ENCODE data around the gene ZNF302.
"Not testable (repeated sequence)": the region's sequence is repeated elsewhere in the genome, so short reads cannot be mapped to it uniquely, and the experiment has no call there.

ZNF302 gene

GRCh38 chr19:34662919-34663318 is 14.6 kb upstream of the ZNF302 start:
- H3K4me1 ChIP-seq, result peaks cover 0 to 14% (median 2%) of the 10 kb centered on the region in 4 donors
- no peak overlapping the region for H3K27ac ChIP-seq
- H3K9me3 ChIP-seq, result no peaks in the 10 kb centered on the region
- no peaks in the 10 kb centered on the region for H3K27me3 ChIP-seq
- DNase-seq, result no peak
- H3K36me3 ChIP-seq, result no peaks in the 10 kb centered on the region
- intact Hi-C loops (cut with DNase I; ENCODE audit: low total_unique reads), result no loop called here
- H3K4me3 ChIP-seq, result no peak overlapping the region
- TF ChIP-seq, protein P1, sequence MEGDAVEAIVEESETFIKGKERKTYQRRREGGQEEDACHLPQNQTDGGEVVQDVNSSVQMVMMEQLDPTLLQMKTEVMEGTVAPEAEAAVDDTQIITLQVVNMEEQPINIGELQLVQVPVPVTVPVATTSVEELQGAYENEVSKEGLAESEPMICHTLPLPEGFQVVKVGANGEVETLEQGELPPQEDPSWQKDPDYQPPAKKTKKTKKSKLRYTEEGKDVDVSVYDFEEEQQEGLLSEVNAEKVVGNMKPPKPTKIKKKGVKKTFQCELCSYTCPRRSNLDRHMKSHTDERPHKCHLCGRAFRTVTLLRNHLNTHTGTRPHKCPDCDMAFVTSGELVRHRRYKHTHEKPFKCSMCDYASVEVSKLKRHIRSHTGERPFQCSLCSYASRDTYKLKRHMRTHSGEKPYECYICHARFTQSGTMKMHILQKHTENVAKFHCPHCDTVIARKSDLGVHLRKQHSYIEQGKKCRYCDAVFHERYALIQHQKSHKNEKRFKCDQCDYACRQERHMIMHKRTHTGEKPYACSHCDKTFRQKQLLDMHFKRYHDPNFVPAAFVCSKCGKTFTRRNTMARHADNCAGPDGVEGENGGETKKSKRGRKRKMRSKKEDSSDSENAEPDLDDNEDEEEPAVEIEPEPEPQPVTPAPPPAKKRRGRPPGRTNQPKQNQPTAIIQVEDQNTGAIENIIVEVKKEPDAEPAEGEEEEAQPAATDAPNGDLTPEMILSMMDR (IDR thresholded peaks at IDR 0.05), result no peak

GRCh38 chr19:34664168-34664567 is 13.3 kb upstream of the ZNF302 start:
- DNase-seq, result no peak
- intact Hi-C loops (cut with DNase I; ENCODE audit: low total_unique reads), result no loop called here
- no peak overlapping the region for H3K4me3 ChIP-seq
- H3K9me3 ChIP-seq, result no peaks in the 10 kb centered on the region
- no peaks in the 10 kb centered on the region for H3K36me3 ChIP-seq
- no peak overlapping the region for H3K27ac ChIP-seq
- TF ChIP-seq, protein P1 (IDR thresholded peaks at IDR 0.05), result no peak
- H3K27me3 ChIP-seq, result no peaks in the 10 kb centered on the region
- peaks cover 0 to 17% (median 2%) of the 10 kb centered on the region in 4 donors for H3K4me1 ChIP-seq

GRCh38 chr19:34664870-34665269 is 12.6 kb upstream of the ZNF302 start:
- no peak for DNase-seq
- no peaks in the 10 kb centered on the region for H3K27me3 ChIP-seq
- intact Hi-C loops (cut with DNase I; ENCODE audit: low total_unique reads), result no loop called here

GRCh38 chr19:34665275-34665674 is 12.2 kb upstream of the ZNF302 start:
- H3K9me3 ChIP-seq; H3K4me3 ChIP-seq; DNase-seq; H3K27ac ChIP-seq; intact Hi-C loops (cut with DNase I; ENCODE audit: low total_unique reads); H3K27me3 ChIP-seq; H3K36me3 ChIP-seq: not testable (repeated sequence)
- H3K4me1 ChIP-seq, result peaks cover 0 to 17% (median 2%) of the 10 kb centered on the region in 4 donors

More at GRCh38 chr19:34664870-34665269, 12.6 kb upstream of the ZNF302 start:
- H3K36me3 ChIP-seq, result no peaks in the 10 kb centered on the region
- TF ChIP-seq, protein P1 (IDR thresholded peaks at IDR 0.05), result no peak
- no peak overlapping the region for H3K27ac ChIP-seq
- H3K4me3 ChIP-seq, result no peak overlapping the region
- H3K9me3 ChIP-seq, result no peaks in the 10 kb centered on the region
- peaks cover 0 to 17% (median 2%) of the 10 kb centered on the region in 4 donors for H3K4me1 ChIP-seq

DNA sequence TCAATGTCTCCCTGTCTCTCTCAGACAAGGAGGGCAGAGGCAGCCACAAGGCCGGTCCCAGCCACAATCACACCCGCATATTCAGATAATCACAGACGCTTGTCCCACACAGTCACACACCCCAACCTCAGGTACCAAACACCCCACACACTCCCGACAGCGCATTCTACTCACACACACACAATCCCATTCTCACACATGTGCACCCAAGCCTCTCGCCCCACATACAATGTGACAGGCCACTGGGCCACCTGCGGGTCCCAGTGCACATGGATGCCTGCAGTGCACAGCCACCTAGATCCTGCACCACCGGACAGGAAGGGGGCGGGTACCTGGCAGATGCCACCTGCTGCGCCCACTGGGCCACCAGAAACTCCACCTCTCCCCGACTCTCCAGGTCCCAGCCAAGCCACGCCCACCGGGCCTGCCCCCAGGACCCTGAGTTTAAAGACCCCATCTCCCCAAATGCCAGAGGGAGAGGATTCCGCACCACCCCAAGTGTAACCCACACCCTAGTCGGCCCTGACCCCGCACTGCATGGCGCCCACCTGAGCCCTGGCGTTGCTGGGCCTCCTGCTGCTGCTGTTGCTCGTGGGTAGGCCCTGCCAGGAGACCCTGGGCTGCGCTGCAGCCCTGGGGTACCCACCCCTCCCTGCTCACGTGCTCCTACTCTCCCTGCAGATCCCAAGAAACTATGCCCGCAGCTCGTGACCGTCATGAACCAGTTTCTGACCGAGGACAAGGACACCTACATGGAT is 11.1 kb upstream of the ZNF302 start:
- Histone ChIP-seq H3K36me3 (no peaks in the 10 kb centered on the region), H3K27me3 (no peaks in the 10 kb centered on the region), H3K4me1 (peaks cover 0 to 15% (median 1%) of the 10 kb centered on the region in 4 donors), H3K27ac (no peak overlapping the region), H3K9me3 (no peaks in the 10 kb centered on the region), H3K4me3 (no peak overlapping the region)
- TF ChIP-seq, protein P1 (IDR thresholded peaks at IDR 0.05), result no peak
- DNase-seq, result no peak
- intact Hi-C loops (cut with DNase I; ENCODE audit: low total_unique reads), result no loop called here

GRCh38 chr19:34666958-34667265 is 10.6 kb upstream of the ZNF302 start:
- intact Hi-C loops (cut with DNase I; ENCODE audit: low total_unique reads), result no loop called here
- H3K4me3 ChIP-seq, result no peak overlapping the region
- H3K27me3 ChIP-seq, result no peaks in the 10 kb centered on the region
- no peak overlapping the region for H3K27ac ChIP-seq
- H3K9me3 ChIP-seq, result no peaks in the 10 kb centered on the region
- TF ChIP-seq, protein P1 (IDR thresholded peaks at IDR 0.05), result no peak
- no peak for DNase-seq
- peaks cover 0 to 13% (median 0%) of the 10 kb centered on the region in 4 donors for H3K4me1 ChIP-seq
- H3K36me3 ChIP-seq, result no peaks in the 10 kb centered on the region
